IPS-NIHi7 (cell line): ENCODE measurements around the gene RRN3.
"Not testable (repeated sequence)": the region's sequence is repeated elsewhere in the genome, so short reads cannot be mapped to it uniquely, and the experiment has no call there.

Source experiments
- DNase-seq: peaks from one replicate; pipeline ENCODE4 v3.0.0; 2012; ENCODE audit warnings: mixed read lengths; ENCODE audit errors: extremely low spot score

RRN3 gene

GRCh38 chr16:15093955-15094827 is at the start of gene RRN3:
Gene RRN3 (minus strand): TSS chr16:15094272. CDS start chr16:15094233, 39 bp downstream.
- DNase-seq = peak; percentile 91

DNA sequence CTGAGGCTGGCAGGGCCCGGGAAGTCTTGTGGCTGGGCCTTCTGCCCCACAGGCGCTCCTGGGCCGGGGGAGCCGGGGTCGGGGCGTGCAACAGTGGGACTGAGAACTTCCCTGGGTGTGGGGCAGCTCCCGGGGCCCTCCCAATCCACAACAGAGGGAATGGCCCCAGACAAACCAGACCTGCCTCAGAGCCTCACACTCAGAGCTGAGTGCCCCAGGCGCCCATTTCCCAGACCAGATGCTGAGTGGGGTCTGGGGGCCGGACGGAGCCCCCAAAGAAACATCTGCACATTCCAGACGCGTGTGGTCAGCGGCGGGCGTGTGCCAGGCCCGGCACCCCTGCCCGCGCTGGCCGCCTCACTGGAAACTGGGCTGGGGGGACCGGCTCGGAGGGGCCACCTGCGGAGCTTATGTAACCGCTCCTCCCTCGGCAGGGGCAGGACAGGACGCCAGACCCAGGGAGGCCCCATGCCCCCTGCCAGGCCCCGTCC is 49.6 kb upstream of the RRN3 start:
- peak; percentile 10 for DNase-seq

GRCh38 chr16:15142891-15143600 is 49.0 kb upstream of the RRN3 start:
- not testable (repeated sequence) for DNase-seq

DNA sequence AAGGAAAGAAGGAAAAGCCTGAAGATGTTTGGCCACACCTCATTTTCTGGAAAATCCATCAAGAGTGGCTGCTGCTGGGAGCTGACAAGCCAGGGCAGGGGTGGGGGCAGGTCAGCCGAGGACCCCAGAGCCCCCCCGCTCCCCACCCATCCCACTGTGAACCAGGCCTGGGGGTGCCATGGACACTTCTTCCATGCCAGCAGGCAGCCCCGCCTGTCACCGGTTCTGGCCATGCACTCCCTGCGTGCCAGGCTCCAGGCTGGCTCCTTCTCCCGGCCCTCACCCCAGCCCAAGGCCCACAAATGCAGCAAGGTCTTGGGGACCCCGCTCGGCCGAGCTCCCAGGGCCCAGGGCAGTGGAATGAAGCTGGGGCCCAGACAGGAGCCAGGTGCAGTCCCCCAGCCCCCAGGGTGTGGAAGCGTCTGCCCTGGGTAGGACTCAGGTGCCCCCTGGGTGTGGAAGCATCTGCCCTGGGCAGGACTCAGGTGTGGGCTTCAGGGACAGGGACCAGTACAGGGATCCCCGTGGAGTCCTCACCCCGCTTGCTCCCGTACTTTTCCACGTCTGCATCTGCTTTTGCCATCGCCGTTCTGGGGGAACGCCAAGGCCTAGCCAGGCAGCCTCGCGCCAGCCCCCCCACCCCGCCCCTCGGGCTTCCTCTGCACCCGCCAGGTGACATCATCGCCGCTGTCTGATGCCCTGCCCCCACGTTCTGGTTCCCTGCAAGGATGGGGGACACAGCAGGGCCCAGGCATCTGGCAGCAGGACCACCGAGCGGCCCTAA is 48.2 kb upstream of the RRN3 start:
- not testable (repeated sequence) for DNase-seq

GRCh38 chr16:15141586-15141985 is 47.5 kb upstream of the RRN3 start:
- no peak for DNase-seq

DNA sequence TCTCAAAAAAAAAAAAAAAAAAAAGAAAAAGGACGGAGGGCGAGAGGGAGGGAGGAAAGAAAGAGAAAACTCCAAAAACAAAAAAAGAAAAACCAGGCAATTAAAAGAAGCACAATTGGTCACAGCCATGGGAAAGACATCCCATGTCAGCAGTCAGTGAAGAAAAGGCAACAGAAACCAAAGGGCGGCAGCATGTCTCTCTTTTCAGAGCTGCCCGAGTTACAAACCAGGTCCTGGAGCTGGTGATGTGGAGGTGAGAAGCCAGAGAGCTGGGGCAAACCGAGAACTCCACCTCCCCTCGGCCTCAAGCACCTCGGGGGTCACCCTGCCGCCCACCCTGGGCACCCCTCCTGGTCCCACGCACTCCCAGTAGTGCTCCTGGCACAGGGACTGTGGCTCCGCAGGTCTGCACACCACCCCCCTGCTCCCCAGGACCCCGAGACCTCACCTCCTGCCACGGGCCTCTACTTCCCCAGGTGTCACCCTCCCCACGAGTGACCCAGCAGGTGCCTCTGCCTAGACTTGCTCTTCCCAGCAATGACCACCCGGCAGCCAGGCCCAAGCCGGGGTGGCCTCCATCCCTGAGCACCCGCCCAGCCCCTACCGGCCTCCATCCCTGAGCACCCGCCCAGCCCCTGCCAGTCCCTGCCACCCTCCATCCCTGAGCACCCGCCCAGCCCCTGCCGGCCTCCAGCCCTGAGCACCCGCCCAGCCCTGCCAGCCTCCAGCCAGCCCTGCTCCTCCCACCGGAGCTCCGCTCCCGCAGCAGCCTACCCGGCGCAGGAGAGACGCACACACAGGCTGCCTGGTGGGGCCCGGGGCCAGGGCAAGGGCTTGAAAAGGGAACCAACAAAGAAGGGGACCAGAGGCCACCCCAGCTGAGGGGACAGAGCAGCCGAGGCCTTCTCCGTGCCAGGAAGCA is 46.6 kb upstream of the RRN3 start:
- peak; percentile 6 for DNase-seq

DNA sequence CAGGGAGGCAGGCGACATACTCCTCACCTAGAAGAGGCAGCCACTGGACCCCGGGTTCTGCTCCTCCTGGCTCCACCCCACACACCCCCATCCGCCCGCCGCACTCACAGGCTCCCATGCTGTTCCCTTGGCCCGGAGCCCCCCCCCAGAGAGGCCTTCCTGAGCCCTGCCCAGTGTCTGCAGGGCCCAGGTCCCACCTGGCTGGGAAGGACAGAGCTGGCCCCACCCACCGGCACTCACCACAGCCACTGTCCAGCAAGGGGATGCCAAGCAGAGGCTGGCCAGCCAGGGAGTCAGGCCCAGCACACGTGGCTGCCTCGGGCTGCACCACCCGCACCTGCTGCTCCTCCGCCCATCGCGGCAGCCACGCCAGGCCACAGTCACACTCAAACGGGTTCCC is 43.4 kb upstream of the RRN3 start:
- DNase-seq = not testable (repeated sequence)

DNA sequence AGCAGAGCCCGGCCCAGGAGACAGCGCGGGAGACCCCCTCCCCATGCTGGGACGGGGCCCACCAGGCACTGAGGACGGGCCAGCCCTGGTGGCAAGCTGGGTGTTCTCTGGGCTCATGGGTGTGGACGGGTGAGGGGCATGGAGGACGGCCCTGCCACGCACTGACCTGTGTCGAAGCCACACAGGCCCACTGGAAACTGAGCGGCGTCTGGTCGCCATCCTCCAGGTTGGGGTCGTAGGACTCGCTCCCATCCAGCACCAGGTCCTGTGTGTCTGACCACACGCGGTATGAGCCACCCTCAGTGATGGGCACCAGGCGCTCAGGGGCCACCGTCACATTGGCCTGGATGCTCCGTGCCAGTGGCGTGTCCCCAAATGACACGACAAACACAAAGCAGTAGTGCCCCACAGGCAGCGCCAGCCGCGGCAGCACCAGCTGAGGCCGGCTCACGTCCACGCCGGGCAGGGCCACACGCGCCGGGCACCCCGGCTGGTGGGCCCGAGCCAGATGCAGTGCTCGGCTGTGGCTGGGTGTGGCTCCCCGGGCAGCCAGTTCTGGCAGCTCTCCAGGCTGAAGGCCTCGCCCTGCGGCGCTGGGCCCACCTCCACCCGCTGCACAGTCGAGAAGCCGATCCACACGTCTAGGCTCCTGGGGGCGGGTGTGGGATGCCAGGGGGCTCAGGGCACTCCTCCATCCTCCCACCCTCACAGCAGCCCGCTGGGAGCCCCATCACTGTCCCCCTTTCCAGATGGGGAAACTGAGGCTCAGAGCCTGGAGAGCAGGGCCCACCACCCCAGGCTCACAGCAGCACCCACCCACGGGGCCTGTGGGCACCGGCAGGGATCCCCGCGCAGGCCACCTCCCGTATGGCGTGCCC is 41.6 kb upstream of the RRN3 start:
- not testable (repeated sequence) for DNase-seq

DNA sequence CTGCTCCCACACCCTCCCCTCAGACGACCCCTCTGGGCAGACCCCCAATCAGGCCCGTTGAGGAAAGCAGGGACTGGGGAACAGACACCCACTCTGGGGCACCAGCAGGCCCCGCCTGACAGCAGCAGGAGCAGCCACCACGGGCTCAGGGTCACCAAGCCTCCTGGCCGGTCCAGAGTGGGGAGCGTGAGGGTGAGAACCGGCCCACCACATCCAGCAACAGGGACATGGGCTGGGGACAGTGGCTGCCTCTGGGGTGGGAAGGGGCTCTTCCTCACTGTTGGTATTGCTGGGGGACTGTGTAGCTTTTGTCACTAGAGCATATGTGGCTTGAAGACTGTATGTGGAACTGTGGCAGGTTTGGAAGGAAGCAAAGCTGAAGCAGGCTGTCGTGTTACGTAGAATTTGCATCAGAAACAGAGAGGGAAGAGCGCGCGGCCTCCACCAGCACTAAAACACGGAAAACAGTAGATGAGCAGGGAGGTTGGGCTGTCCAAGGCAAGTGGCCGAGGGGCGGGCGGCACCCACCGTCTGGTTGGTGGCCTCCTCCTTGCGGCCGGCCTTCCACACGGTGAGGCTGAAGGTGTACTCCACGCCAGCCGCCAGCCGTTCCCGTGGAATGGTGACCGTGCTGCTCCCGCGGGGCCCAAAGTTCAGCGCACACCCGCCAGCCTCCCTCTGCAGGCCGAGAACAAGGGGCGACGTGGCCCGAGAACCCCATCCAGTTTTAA is 40.8 kb upstream of the RRN3 start:
- DNase-seq = not testable (repeated sequence)

- DNase-seq = not testable (repeated sequence)
Measured at GRCh38 chr16:15133554-15133953, 39.5 kb upstream of the RRN3 start.

- DNase-seq = not testable (repeated sequence)
Measured at GRCh38 chr16:15132719-15133428, 38.8 kb upstream of the RRN3 start.

- not testable (repeated sequence) for DNase-seq
Measured at GRCh38 chr16:15130943-15131700, 37.0 kb upstream of the RRN3 start.

- DNase-seq = not testable (repeated sequence)
Measured at GRCh38 chr16:15130256-15130932, 36.3 kb upstream of the RRN3 start.

- DNase-seq = not testable (repeated sequence)
Measured at GRCh38 chr16:15127641-15128425, 33.8 kb upstream of the RRN3 start.

- not testable (repeated sequence) for DNase-seq
Measured at GRCh38 chr16:15100372-15100987, 6.4 kb upstream of the RRN3 start.
